HG03342 (cell line): ENCODE results near the gene NUP35.
"Not testable (repeated sequence)": the region's sequence is repeated elsewhere in the genome, so short reads cannot be mapped to it uniquely, and the experiment has no call there.

Experiments
- ATAC-seq: cut with Tn5 transposase; IDR thresholded peaks from one replicate; pipeline ENCODE4 v1.9.1; 2021; ENCODE audit warnings: mild to moderate bottlenecking, moderate library complexity; ENCODE audit not compliant: unreplicated experiment

Gene NUP35

DNA sequence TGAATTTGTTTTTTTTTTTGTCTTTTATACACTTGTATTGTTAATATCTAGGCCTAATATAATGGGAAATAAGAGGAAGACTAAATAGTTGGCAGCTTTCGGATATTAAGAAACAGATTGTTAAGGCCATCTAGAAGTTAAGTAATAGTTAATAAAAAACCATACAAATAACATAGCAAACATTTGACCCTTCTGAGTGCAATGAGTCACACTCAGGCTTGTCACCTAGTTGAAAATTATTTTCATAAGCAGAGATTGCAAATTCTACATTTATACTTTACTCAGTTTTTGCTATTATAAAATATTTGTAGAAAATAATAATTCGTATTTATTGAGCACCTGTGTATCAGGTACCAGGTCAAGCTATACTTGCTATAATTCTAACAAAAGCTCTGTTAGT is 2.4 kb downstream of the NUP35 start:
- ATAC-seq = no peak

DNA sequence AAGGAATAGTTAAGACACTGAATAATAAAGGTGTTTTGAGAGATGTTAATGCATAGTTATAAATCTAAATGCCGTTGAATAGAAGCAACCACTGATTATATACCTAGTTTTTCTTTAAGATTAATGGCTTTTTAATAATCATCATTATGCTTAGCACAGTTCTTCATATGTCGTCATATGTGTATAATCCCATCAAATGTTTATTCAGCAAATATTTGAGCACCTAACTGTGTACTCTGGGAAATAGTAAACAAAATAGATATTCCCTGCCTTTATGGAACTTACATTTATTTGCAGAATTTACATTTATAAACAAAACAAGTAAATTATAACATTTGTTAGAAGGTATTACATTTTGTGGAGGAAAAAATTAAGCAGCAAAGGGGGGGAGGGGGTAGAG is 9.8 kb downstream of the NUP35 start:
- ATAC-seq = no peak

DNA sequence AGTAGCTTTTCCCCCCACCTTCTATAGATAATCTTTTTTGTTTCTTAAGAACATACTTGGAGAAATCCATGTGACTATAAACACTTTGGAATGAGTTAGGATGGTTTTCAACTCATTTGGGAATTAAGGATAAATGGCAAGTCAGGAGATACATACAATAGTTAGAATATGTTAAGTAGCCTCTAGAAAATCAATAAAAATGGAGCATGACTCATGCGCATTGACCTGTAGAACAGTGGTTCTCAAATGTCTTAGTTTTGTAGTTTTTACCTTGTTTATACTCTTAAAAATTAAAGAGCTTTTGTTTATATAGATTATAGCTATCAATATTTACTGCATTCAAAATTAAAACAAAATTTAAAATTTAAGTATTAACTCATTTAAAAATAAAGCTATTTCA is 24.7 kb downstream of the NUP35 start:
- ATAC-seq = no peak

DNA sequence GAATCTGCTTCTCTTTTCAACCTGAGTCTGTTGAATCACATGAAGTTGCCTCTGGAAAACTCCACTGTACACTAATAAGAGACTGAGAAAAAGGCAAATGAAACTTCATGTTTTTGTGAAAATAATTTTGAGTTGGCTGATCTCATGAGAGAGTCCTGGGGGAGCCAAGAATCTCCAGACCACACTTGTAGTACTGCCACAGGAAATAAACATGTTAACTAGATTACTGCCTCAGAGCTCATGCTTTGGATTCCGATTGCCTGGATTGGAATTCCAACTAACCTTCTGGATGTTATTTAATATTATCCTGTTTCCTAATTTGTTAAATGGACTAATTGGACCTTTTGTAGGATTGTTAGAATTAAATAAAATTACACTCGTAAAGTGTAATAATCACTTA is 25.2 kb downstream of the NUP35 start:
- ATAC-seq = no peak

DNA sequence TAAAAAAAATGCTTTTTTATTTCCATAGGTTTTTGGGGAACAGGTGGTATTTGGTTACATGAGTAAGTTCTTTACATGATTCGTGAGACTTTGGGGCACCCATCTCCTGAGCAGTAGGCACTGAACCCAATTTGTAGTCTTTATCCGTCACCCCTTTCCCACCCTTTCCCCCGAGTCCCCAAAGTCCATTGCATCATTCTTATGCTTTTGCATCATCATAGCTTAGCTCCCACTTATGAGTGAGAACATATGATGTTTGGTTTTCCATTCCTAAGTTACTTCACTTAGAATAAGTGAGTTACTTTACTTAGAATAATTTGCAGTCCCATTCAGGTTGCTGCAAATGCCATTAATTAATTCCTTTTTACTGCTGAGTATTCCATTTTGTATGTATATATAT is 28.0 kb downstream of the NUP35 start:
- not testable (repeated sequence) for ATAC-seq

DNA sequence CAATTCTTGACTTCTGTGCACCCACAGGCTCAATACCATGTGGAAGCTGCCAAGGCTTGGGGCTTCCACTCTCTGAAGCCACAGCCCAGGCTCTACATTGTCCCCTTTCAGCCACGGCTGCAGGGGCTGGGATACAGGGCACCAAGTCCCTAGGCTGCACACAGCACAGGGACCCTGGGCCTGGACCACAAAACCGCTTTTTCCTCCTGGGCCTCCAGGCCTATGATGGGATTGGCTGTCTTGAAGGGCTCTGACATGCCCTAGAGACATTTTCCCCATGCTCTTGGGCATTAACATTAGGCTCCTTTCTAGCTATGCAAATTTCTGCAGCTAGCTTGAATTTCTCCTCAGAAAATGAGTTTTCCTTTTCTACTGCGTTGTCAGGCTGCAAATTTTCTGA is 29.7 kb downstream of the NUP35 start:
- no peak for ATAC-seq

DNA sequence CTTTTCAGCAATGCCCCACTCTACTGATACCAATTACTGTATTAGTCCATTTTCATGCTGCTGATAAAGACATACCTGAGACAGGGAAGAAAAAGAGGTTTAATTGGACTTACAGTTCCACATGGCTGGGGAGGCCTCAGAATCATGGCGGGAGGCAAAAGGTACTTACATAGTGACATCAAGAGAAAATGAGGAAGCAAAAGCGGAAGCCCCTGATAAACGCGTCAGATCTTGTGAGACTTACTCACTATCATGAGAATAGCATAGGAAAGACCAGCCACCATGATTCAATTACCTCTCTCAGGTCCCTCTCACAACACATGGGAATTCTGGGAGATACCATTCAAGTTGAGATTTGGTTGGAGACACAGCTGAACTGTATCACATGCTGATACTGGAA is 30.5 kb downstream of the NUP35 start:
- not testable (repeated sequence) for ATAC-seq

DNA sequence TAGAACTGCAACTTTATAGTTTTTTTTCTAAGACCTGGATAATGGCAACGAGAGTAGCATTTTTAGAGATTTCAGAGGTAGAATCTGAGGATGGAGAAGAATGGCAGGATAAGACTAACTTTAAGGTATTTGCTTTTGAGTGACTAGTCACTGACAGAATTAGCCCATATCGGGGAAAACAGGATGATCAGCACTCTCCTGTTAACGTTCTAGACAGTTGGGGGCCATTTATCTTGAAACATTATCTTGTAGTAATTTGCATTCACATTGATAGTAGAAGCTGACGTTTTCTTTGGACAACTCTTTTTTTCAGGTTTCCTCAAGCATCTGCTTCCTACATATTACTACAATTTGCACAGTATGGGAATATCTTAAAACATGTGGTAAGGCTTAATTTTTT is 32.9 kb downstream of the NUP35 start:
- ATAC-seq = no peak

DNA sequence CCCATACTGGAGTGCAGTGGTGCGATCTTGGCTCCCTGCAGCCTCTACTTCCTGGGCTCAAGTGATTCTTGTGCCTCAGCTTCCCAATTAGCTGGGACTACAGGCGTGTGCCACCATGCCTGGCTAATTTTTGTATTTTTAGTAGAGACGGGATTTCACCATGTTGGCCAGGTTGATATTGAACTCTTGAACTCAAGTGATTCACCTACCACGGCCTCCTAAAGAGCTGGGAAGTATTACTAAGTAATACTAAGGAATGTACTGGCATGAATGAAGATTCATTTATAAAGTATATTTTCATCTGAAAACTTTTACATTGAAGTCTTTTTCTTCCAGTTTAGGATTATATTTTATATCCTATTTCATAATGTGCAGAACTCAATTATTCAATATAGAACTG is 38.1 kb downstream of the NUP35 start:
- ATAC-seq = no peak

DNA sequence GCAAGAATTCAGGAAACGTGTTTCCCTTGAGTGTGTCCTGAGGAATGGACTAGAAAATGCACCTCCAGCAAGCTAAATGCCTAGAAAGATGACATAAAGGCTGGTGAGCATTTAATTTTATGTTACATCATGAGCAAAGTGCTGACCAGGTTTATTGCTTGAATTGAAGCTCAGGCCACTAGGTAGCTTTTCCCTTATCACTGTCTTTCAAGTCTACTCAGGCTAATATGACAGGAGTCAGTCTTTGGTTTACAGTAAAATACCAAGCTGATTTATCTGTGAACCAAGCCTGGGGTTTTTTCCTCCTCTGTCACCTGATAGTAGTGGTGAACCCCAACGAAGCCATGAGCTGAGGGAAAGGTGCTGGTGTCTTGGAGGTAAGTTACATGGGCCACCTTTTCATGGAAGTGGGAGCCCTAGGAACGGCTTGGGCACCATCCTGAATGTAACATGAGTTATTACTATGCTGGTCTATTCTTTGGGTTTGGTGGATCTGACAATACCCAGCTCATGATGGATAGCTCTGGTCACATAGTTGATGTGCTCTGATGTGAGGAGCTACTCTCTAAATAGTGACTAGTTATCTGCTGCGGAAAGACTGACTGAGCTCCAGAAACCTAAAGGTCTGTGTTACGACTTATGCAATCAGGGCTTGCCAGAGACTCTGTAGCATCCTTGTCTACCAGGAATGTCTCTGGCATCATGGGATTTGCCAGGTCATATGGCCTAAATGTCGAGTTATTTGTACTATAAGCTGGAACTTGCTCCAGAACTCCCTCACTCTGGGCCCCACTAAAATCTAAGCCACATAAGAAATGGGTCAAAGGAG is 39.8 kb downstream of the NUP35 start:
- no peak for ATAC-seq

DNA sequence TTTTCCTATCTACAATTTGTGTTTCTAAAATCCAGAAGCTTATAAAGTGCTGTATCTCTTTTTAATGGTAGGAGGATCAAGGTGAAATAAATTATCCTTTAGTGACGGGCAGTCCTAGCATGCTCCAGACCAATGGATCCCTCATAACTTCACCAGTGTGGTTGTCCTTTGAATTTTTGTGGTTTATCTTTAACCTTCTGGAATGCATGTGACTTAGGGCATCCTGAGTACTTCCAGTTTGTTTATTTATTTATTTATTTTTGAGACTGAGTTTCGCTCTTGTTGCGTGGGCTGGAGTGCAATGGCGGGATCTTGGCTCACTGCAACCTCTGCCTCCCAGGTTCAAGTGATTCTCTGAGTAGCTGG is 40.4 kb downstream of the NUP35 start:
- ATAC-seq = no peak

DNA sequence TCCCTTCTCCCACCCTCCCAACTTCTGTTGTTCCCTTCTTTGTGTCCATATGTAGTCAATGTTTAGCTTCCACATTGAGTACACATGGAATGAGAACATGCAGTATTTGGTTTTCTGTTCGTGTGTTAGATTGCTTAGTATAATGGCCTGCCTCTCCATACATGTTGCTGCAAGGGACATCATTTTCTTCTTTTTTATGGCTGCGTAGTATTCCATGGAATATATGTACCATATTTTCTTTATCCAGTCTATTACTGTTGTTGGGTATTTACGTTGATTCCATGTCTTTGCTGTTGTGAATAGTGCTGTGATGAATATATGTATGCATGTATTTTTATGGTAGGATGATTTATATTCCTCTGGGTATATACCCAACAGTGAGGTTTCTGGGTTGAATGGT is 42.0 kb downstream of the NUP35 start:
- ATAC-seq = no peak

DNA sequence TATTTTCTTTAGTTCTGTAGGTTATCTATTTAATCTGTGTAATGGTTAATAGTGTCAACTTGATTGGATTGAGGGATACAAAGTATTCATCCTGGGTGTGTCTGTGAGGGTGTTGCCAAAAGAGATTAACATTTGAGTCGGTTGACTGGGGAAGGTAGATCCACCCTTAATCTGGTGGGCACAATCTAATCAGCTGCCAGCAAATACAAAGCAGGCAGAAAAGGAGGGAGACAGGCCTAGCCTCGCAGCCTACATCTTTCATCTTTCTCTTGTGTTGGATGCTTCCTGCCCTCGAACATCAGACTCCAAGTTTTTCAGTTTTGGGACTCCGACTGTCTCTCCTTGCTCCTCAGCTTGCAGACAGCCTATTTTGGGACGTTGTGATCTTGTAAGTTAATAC is 42.7 kb downstream of the NUP35 start:
- not testable (repeated sequence) for ATAC-seq

DNA sequence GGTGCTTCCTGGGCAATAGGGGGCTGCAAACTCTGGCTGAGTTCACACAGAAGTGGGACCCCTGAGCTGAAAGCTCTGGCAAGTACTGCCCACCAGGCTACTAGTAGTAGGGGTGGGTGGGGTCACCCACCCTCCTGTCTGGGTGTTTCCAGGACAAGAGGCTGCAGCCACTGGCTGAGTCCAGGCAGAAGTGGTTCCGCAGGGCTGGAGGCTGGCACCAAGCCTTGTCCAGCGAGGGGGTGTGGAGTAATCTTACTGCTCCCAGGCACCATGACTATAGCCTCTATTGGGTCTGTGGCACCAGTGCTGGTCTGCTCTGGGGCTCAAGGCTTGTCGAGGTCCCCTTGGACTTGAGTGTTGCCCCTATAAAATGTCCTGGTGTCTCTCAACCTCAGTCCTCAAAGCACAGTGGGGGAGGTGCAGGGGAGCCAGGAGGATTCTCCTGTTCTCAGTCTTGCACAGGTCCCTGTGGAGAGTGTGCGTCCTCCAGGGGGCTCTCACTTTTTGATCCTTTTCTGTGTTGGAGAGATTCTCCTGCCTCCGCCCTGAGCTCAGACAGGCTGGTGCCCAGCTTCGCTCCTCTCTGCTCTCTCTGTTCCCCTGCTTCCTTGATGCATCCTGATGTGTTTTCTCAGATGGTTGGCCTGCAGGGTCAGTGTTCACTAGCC is 48.1 kb downstream of the NUP35 start:
- no peak for ATAC-seq

DNA sequence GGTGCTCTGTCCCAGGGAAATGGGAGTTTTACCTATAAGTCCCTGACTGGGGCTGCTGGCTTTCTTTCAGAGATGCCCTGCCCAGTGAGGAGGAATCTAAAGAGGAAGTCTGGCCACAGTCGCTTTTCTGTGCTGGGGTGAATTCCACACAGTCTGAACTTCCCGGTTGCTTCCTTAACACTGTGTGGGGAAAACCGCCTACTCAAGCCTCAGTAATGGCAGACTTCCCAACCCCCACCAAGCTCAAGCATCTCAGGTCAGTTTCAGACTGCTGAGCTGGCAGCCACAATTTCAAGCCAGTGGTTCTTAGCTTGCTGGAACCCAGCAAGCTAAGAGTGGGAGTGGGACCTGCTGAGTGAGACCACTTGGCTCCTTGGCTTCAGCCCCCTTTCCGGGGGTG is 54.9 kb downstream of the NUP35 start:
- ATAC-seq = no peak

DNA sequence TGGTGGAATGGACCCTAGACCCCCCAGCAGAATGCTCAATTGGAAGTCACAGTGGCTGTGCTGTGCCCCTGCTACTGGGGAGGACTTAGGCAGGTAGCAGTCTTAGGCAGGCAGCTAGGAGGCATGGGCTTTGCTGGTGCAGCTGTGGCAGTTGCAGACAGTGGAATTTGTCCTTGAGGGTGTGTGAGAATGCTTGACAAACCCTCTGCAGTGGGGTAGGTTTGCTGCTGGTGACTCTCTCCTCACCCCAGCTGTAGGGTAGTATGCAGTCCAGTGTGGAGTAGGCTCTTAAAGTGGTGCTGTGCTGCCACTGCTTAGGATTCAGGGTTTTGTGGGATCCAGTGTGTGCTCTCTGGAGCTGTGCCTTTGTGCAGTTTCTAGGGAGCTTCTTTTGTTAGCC is 61.3 kb downstream of the NUP35 start:
- ATAC-seq = no peak

DNA sequence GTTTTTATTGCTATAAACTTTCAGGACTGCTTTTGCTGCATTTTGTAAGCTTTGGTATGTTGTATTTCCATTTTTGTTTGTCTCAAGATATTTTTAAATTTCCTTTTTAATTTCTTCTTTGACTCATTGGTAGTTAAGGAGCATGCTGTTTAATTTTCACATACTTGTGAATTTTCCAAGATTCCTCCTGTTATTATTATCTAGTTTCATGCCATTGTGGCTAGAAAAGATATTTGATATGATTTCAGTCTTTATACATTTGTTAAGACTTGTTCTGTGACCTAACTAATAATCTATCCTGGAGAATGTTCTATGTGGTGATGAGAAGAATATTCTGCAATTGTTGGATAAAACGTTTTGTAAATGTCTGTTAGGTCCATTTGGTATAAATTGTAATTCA is 62.1 kb downstream of the NUP35 start:
- no peak for ATAC-seq

DNA sequence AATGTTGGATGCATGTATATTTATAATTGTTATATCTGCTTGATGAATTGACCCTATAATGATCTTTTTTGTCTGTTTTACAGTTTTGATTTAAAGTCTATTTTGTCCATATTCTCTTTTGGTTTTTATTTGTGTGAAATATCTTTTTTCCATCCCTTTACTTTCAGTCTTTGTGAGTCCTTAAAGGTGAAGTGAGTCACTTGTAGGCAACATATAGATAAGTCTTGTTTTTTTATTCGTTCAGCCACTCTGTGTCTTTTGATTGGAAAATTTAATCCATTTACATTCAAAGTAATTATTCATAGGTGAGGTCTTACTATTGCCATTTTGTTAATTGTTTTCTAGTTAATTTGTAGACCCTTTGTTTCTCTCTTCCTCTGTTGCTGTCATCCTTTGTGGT is 62.5 kb downstream of the NUP35 start:
- no peak for ATAC-seq

DNA sequence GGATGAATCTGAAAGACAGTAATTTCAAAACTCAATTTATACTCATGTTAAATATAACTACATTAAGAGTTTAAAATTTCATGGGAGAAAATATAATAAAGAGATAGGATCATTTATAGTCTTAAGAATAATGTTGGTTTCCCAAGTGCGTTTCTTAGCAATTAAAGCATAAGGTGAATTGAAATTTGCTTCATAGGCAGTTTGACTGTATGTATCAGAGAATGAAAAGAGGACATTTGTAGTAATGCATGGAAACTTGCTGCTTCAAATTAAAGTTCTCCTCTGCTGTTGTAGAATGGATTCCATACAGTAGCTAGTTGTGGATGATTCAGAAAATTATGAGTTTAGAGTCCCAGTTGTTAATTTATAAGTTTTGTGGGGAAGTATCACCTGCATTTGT is 68.1 kb downstream of the NUP35 start:
- no peak for ATAC-seq

DNA sequence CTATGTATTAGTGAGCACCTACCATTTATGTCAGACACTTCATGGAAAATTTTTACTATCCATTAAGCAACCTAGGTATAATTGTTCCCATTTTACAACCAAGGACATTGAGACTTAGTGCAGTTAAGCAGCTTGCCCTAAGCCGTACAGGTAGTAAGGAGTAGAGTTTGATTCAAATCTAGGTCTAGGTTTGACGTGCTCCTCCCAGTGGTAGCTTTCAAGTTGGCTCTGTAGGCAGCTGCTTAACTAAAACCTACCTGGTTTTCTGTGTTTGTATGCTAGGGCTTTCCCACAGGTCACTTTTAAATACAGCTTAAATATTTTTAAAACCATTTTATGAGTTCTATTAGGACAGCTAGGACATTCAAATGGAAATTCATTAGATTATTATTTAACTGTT is 69.7 kb downstream of the NUP35 start:
- no peak for ATAC-seq

DNA sequence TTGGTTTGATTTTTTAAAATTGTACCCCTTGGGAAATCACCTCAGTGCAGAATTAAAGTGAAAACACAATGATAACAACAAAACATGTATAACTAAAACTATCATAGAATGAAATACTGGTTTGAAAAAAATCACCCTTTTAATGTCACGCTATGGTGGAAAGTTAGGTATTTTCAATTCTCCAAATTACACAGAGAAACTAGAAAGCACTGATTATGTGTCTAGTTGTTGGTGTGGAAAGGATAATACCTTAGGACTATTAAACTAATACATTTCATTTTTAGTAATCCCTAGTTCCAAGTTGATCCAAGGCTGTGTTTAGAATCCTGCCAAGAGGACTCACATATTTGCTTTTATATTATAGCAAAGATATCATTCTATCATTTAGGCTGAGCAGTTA is 71.2 kb downstream of the NUP35 start:
- ATAC-seq = no peak

DNA sequence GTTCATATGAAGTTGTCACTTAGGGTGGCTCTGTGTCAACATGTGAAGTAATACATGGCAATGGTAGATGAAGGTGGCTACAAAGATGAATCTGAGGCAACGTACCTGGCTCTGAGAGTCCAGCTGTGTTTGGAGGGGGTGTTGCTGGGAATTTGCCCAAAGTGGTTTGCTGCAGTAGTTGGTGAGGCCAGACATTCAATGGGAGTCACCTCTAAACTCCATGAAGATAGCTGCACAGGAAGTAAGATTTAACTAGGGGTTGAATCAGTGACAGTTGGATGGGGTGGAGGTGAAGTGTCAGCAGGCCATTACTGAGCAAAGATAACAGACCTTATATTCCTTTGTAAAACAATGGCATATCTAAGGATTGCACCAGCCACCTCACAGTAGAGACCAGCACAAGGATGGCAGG is 71.8 kb downstream of the NUP35 start:
- ATAC-seq = no peak

DNA sequence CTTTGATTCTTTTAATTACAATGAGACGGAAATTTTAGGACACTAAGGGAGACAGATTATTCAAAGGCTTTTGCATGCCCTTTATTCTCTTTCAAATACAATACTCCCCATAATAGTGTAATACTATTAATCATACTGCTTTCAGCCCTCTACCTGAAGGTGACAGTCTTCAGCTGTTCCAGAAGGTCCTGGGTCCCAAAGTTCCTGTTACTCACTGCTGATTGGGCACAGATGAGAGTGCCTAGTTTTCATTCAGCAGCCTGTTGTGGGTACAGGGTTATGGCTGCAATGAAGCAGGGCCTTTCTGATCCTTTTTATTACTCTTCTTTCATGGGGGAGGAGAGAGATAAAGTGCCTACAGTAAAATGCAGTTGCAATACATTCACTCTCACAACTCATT is 80.2 kb downstream of the NUP35 start:
- no peak for ATAC-seq
